Activated CD4-positive, alpha-beta T cell treated with anti-CD3 and anti-CD28 coated beads for 1 hour (primary cell): ENCODE measurements around the gene DHX35.
"Not testable (repeated sequence)": the region's sequence is repeated elsewhere in the genome, so short reads cannot be mapped to it uniquely, and the experiment has no call there.

Source experiments
- DNase-seq: peaks from one replicate; pipeline ENCODE4 v3.0.0-alpha.2; 2020

DHX35 gene

GRCh38 chr20:38941726-38942389 is 20.3 kb upstream of the DHX35 start:
- no peak for DNase-seq

GRCh38 chr20:38945012-38945411 is 17.1 kb upstream of the DHX35 start:
- DNase-seq, result no peak

- no peak for DNase-seq
Measured at GRCh38 chr20:38946836-38947235, 15.3 kb upstream of the DHX35 start.

GRCh38 chr20:38947931-38948362 is 14.2 kb upstream of the DHX35 start:
- DNase-seq, result no peak

- no peak for DNase-seq
Measured at GRCh38 chr20:38950254-38950653, 11.9 kb upstream of the DHX35 start.

- DNase-seq, result no peak
Measured at GRCh38 chr20:38951611-38952010, 10.5 kb upstream of the DHX35 start.

- no peak for DNase-seq
Measured at GRCh38 chr20:38952153-38952552, 10.0 kb upstream of the DHX35 start.

GRCh38 chr20:38953630-38954340 is 8.4 kb upstream of the DHX35 start:
- no peak for DNase-seq

- DNase-seq, result no peak
Measured at GRCh38 chr20:38957235-38957876, 4.8 kb upstream of the DHX35 start.

GRCh38 chr20:38957915-38958485 is 4.1 kb upstream of the DHX35 start:
- DNase-seq, result no peak

GRCh38 chr20:38960187-38960687 is 1.9 kb upstream of the DHX35 start:
- DNase-seq, result not testable (repeated sequence)

- no peak for DNase-seq
Measured at GRCh38 chr20:38961530-38962043, 557 bp upstream of the DHX35 start.

- DNase-seq, result no peak
Measured at GRCh38 chr20:38962928-38963401, 821 bp downstream of the DHX35 start.

- no peak for DNase-seq
Measured at GRCh38 chr20:38963745-38964144, 1.6 kb downstream of the DHX35 start.

- DNase-seq, result no peak
Measured at GRCh38 chr20:38965264-38965663, 3.1 kb downstream of the DHX35 start.

- no peak for DNase-seq
Measured at GRCh38 chr20:38968090-38968489, 5.9 kb downstream of the DHX35 start.

GRCh38 chr20:38969708-38970107 is 7.6 kb downstream of the DHX35 start:
- no peak for DNase-seq

- DNase-seq, result no peak
Measured at GRCh38 chr20:38970302-38970701, 8.2 kb downstream of the DHX35 start.

GRCh38 chr20:38973107-38973506 is 11.0 kb downstream of the DHX35 start:
- DNase-seq, result no peak

- no peak for DNase-seq
Measured at GRCh38 chr20:38973645-38974044, 11.5 kb downstream of the DHX35 start.

GRCh38 chr20:38975539-38976120 is 13.5 kb downstream of the DHX35 start:
- DNase-seq, result no peak

- DNase-seq, result no peak
Measured at GRCh38 chr20:38979434-38979833, 17.3 kb downstream of the DHX35 start.

- DNase-seq, result no peak
Measured at GRCh38 chr20:38979842-38980241, 17.7 kb downstream of the DHX35 start.
